Measurements from ENCODE around the gene IL2. TPM values are rescaled to one million over a fixed set of nuclear protein-coding genes. Genes with fewer than 3 reads are reported as not detected.

The IL2 gene
- total RNA-seq: 100 to 1,000 TPM; 142 to 147 TPM

- CTCF ChIA-PET: interaction anchor here (0.6 to 5.1 kb wide), 10 partner anchors 16 to 518 kb away, joined by 3 to 61 read pairs (median 4); no protein-coding TSS in a partner anchor
- peak within 1 kb of the TSS; percentile 99 for H3K27ac Mint-ChIP-seq
- H3K4me1 Mint-ChIP-seq (ENCODE audit: low read depth): peaks cover 56% of the 10 kb centered on the region
- DNase-seq: peak; percentile 52
- H3K36me3 Mint-ChIP-seq (ENCODE audit: low read depth): peaks cover 48% of the 10 kb centered on the region
- peaks cover 6% of the 10 kb centered on the region for H3K9me3 Mint-ChIP-seq
- intact Hi-C loops (cut with micrococcal nuclease): loop anchor here (5.0 to 10.0 kb wide), 2 partner anchors 634 to 1272 kb away; partner anchors contain the start of gene CCNA2
- H3K4me3 Mint-ChIP-seq: peak within 1 kb of the TSS; percentile 85
- no peaks in the 10 kb centered on the region for H3K27me3 Mint-ChIP-seq (ENCODE audit: low read depth)
Observed at GRCh38 chr4:122456231-122457116, at the start of gene IL2. Gene IL2 (minus strand): TSS chr4:122456725. CDS start chr4:122456440, 285 bp downstream.

GRCh38 chr4:122503214-122503613 is 46.7 kb upstream of the IL2 start:
- no peak overlapping the region for H3K4me3 Mint-ChIP-seq
- CTCF ChIA-PET: no interaction called here
- DNase-seq: peak; percentile 35
- H3K9me3 Mint-ChIP-seq: no peaks in the 10 kb centered on the region
- H3K27me3 Mint-ChIP-seq (ENCODE audit: low read depth): no peaks in the 10 kb centered on the region
- H3K36me3 Mint-ChIP-seq (ENCODE audit: low read depth): no peaks in the 10 kb centered on the region
- H3K4me1 Mint-ChIP-seq (ENCODE audit: low read depth): peaks cover 58% of the 10 kb centered on the region
- peak overlapping the region; percentile 98 for H3K27ac Mint-ChIP-seq
- intact Hi-C loops (cut with micrococcal nuclease): loop anchor here (1.0 kb wide), 1 partner anchor 193 kb away; no protein-coding TSS in a partner anchor

- H3K4me3 Mint-ChIP-seq: no peak overlapping the region
- H3K27me3 Mint-ChIP-seq (ENCODE audit: low read depth): no peaks in the 10 kb centered on the region
- intact Hi-C loops (cut with micrococcal nuclease): no loop called here
- no peak overlapping the region for H3K27ac Mint-ChIP-seq
- CTCF ChIA-PET: no interaction called here
- peaks cover 2% of the 10 kb centered on the region for H3K36me3 Mint-ChIP-seq (ENCODE audit: low read depth)
- no peak for DNase-seq
- peaks cover 3% of the 10 kb centered on the region for H3K9me3 Mint-ChIP-seq
- H3K4me1 Mint-ChIP-seq (ENCODE audit: low read depth): peaks cover 38% of the 10 kb centered on the region
Observed at GRCh38 chr4:122500852-122501501, 44.5 kb upstream of the IL2 start.

DNA sequence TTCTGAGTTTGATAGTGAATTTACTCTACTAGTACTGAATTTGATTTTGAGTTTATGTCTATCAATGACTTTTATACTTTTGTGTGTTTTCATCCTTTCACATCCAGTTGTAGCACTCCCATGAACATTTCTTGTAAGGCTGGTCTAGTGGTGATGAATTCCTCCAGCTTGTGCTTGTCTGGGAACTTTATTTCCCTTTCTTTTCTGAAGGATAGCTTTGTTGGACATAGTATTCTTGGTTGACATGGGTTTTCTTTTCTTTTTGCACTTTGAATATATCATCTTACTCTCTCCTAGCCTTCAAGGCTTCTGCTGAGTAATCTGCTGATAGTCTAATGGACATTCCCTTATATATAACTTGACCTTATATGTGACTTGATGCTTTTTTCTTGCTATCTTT is 32.5 kb upstream of the IL2 start:
- CTCF ChIA-PET: interaction anchor here (0.6 to 3.1 kb wide), 3 partner anchors 10 to 89 kb away, joined by 3 to 8 read pairs (median 3); no protein-coding TSS in a partner anchor

DNA sequence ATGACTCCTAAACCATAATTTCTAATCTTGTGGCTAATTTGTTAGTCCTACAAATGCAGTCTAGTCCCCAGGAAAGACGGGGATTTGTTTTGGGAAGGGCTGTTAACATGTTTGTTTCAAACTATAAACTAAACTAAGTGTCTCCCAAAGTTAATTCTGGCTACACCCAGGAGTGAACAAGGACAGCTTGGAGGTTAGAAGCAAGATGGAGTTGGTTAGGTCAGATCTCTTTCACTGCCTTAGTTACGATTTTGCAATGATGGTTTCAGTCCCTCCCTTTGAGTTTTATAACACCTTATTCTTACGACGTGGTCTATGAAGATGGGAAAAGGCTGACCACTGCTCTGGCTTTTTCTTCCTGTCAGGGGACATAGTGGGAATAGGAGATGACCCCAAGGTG is 27.0 kb upstream of the IL2 start:
- CTCF ChIA-PET: interaction anchor here (1.2 kb wide), 1 partner anchor 29 kb away, joined by 4 read pairs; no protein-coding TSS in a partner anchor
- H3K36me3 Mint-ChIP-seq (ENCODE audit: low read depth): peaks cover 6% of the 10 kb centered on the region
- H3K4me1 Mint-ChIP-seq (ENCODE audit: low read depth): peaks cover 10% of the 10 kb centered on the region

More for the DNA sequence above, 32.5 kb upstream of the IL2 start:
- intact Hi-C loops (cut with micrococcal nuclease): no loop called here
- peaks cover 28% of the 10 kb centered on the region for H3K9me3 Mint-ChIP-seq
- no peaks in the 10 kb centered on the region for H3K4me1 Mint-ChIP-seq (ENCODE audit: low read depth)
- no peaks in the 10 kb centered on the region for H3K27me3 Mint-ChIP-seq (ENCODE audit: low read depth)
- H3K4me3 Mint-ChIP-seq: no peak overlapping the region
- H3K36me3 Mint-ChIP-seq (ENCODE audit: low read depth): peaks cover 16% of the 10 kb centered on the region
- H3K27ac Mint-ChIP-seq: no peak overlapping the region
- DNase-seq: no peak

GRCh38 chr4:122481766-122482405 is 25.4 kb upstream of the IL2 start:
- Mint-ChIP-seq H3K9me3 (no peaks in the 10 kb centered on the region), H3K27me3 (ENCODE audit: low read depth) (no peaks in the 10 kb centered on the region), H3K4me3 (no peak overlapping the region), H3K27ac (no peak overlapping the region), H3K36me3 (ENCODE audit: low read depth) (no peaks in the 10 kb centered on the region), H3K4me1 (ENCODE audit: low read depth) (peaks cover 21% of the 10 kb centered on the region)
- intact Hi-C loops (cut with micrococcal nuclease): no loop called here
- DNase-seq: no peak
- CTCF ChIA-PET: interaction anchor here (1.2 kb wide), 1 partner anchor 27 kb away, joined by 4 read pairs; no protein-coding TSS in a partner anchor

More for the DNA sequence above, 27.0 kb upstream of the IL2 start:
- Mint-ChIP-seq H3K27ac (no peak overlapping the region), H3K27me3 (ENCODE audit: low read depth) (no peaks in the 10 kb centered on the region), H3K9me3 (peaks cover 9% of the 10 kb centered on the region), H3K4me3 (no peak overlapping the region)
- DNase-seq: no peak
- intact Hi-C loops (cut with micrococcal nuclease): no loop called here

- Mint-ChIP-seq H3K27me3 (ENCODE audit: low read depth) (no peaks in the 10 kb centered on the region), H3K27ac (no peak overlapping the region), H3K4me3 (no peak overlapping the region), H3K4me1 (ENCODE audit: low read depth) (peaks cover 30% of the 10 kb centered on the region), H3K36me3 (ENCODE audit: low read depth) (no peaks in the 10 kb centered on the region), H3K9me3 (no peaks in the 10 kb centered on the region)
- no peak for DNase-seq
- intact Hi-C loops (cut with micrococcal nuclease): no loop called here
- CTCF ChIA-PET: no interaction called here
Observed at GRCh38 chr4:122480655-122481487, 24.3 kb upstream of the IL2 start.

DNA sequence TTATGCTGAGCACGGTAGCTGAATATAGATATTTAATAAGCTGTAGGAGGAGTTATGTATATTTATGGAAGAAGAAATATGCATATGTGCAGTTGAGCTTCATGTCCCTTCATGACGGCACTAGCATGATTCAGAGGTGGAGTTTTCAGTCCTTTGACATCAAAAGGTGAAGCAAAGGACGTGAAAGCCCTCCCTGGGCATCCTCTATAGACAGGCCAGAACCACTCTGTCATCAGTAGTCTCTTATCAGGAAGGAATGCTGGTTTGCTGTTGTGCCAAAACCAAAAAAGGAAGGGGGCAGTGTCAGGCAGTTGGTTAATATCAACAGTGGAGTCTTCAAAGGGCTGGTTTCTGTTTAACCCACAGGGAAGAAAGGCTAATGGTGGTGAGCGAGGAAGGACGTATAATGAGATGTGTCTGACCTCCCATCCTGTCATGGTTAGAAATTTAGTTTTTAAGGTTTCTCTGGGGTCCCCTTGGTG is 23.5 kb upstream of the IL2 start:
- Mint-ChIP-seq H3K36me3 (ENCODE audit: low read depth) (no peaks in the 10 kb centered on the region), H3K9me3 (no peaks in the 10 kb centered on the region), H3K4me1 (ENCODE audit: low read depth) (peaks cover 30% of the 10 kb centered on the region), H3K27ac (no peak overlapping the region), H3K4me3 (no peak overlapping the region), H3K27me3 (ENCODE audit: low read depth) (no peaks in the 10 kb centered on the region)
- peak; percentile 7 for DNase-seq
- CTCF ChIA-PET: no interaction called here
- intact Hi-C loops (cut with micrococcal nuclease): no loop called here

GRCh38 chr4:122476745-122477144 is 20.2 kb upstream of the IL2 start:
- no peaks in the 10 kb centered on the region for H3K27me3 Mint-ChIP-seq (ENCODE audit: low read depth)
- H3K4me3 Mint-ChIP-seq: no peak overlapping the region
- H3K9me3 Mint-ChIP-seq: no peaks in the 10 kb centered on the region
- DNase-seq: no peak
- CTCF ChIA-PET: no interaction called here
- H3K36me3 Mint-ChIP-seq (ENCODE audit: low read depth): no peaks in the 10 kb centered on the region
- H3K4me1 Mint-ChIP-seq (ENCODE audit: low read depth): peaks cover 28% of the 10 kb centered on the region
- intact Hi-C loops (cut with micrococcal nuclease): loop anchor here (1.0 to 2.0 kb wide), 2 partner anchors 18 to 32 kb away; no protein-coding TSS in a partner anchor
- H3K27ac Mint-ChIP-seq: no peak overlapping the region

DNA sequence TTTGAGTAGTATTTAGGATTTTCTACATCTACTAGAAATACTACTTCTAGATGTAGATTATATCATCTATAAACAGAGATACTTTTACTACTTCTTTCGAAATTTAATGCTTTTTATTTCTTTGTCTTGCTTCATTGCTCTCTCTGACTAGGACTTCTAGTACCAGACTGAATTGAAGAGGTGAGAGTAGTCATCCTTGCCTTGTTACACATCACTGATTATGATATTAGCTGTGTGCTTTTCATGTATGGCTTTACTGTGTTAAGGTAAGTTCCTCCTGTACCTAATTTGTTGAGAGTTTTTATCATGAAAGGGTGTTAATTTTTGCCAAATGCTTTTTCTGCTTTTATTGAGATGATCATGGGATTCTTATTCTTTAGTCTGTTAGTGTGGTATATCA is 19.6 kb upstream of the IL2 start:
- intact Hi-C loops (cut with micrococcal nuclease): loop anchor here (1.0 to 2.0 kb wide), 2 partner anchors 18 to 33 kb away; no protein-coding TSS in a partner anchor
- CTCF ChIA-PET: no interaction called here
- H3K9me3 Mint-ChIP-seq: no peaks in the 10 kb centered on the region
- no peaks in the 10 kb centered on the region for H3K36me3 Mint-ChIP-seq (ENCODE audit: low read depth)
- no peak overlapping the region for H3K4me3 Mint-ChIP-seq
- DNase-seq: no peak
- peaks cover 27% of the 10 kb centered on the region for H3K4me1 Mint-ChIP-seq (ENCODE audit: low read depth)
- H3K27me3 Mint-ChIP-seq (ENCODE audit: low read depth): no peaks in the 10 kb centered on the region
- H3K27ac Mint-ChIP-seq: peak overlapping the region; percentile 73

DNA sequence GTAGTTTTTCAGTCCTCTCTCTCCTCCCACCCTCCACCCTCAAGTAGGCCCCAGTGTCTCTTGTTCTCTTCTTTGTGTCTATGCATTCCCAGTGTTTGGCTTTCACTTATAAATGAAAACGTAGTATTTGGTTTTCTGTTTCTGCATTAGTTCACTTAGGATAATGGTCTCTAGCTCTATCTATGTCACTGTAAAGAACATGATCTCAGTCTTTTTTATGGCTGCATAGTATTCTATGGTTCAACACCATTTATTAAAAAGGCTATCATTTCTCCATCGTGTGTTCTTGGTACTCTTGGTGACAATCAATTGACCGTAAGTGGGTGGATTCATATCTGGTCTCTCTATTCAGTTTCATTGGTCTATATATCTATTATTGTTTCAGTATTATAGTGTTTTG is 18.7 kb upstream of the IL2 start:
- no peak overlapping the region for H3K27ac Mint-ChIP-seq
- H3K9me3 Mint-ChIP-seq: no peaks in the 10 kb centered on the region
- no peak overlapping the region for H3K4me3 Mint-ChIP-seq
- intact Hi-C loops (cut with micrococcal nuclease): no loop called here
- H3K27me3 Mint-ChIP-seq (ENCODE audit: low read depth): no peaks in the 10 kb centered on the region
- no peak for DNase-seq
- peaks cover 24% of the 10 kb centered on the region for H3K4me1 Mint-ChIP-seq (ENCODE audit: low read depth)
- H3K36me3 Mint-ChIP-seq (ENCODE audit: low read depth): no peaks in the 10 kb centered on the region
- CTCF ChIA-PET: no interaction called here
